Measurements from ENCODE around the gene NEBL.

NEBL gene

DNA sequence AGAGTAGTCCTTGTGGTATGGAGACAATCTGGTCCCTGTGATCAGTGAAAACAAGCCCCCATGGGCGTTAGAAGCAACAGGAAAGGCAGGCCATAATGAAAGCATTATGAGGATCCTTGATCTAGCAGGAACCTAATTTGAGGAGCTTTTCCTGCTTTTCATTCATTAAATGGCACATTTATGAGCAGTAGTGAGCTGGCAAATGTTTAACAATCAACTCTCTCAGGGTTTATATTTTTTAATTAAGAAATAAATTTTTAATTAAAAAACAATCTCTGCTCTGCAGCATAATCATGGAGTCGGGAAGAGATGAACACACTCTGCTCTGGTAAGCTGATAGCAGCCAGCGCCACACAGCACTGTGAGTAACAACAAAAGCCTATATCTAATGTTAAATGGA lies 11.3 kb upstream of the NEBL start:
- no peak for TF ChIP-seq ZNF394 (tag by site-specific recombination; IDR thresholded peaks at IDR 0.05; ENCODE audit: borderline replicate concordance)
- TF ChIP-seq ZFP69B (tag by site-specific recombination; IDR thresholded peaks at IDR 0.05), result no peak
- no peak for TF ChIP-seq RBAK (tag by site-specific recombination; IDR thresholded peaks at IDR 0.05)
- no peak for TF ChIP-seq OVOL3 (tag by site-specific recombination; IDR thresholded peaks at IDR 0.05)
- no peak for TF ChIP-seq ZNF335 (tag by site-specific recombination; conservative IDR thresholded peaks at IDR 0.05)
- no peak for TF ChIP-seq ZNF777 (tag by site-specific recombination; IDR thresholded peaks at IDR 0.05; ENCODE audit: borderline replicate concordance)
- TF ChIP-seq ZNF10 (tag by site-specific recombination; IDR thresholded peaks at IDR 0.05), result no peak
- TF ChIP-seq, protein P1, sequence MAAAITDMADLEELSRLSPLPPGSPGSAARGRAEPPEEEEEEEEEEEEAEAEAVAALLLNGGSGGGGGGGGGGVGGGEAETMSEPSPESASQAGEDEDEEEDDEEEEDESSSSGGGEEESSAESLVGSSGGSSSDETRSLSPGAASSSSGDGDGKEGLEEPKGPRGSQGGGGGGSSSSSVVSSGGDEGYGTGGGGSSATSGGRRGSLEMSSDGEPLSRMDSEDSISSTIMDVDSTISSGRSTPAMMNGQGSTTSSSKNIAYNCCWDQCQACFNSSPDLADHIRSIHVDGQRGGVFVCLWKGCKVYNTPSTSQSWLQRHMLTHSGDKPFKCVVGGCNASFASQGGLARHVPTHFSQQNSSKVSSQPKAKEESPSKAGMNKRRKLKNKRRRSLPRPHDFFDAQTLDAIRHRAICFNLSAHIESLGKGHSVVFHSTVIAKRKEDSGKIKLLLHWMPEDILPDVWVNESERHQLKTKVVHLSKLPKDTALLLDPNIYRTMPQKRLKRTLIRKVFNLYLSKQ (tag by site-specific recombination; IDR thresholded peaks at IDR 0.05; ENCODE audit: borderline replicate concordance), result no peak
- TF ChIP-seq GFI1B (tag by site-specific recombination; IDR thresholded peaks at IDR 0.05), result no peak
- TF ChIP-seq ZSCAN18 (tag by site-specific recombination; IDR thresholded peaks at IDR 0.05), result no peak
- TF ChIP-seq PRDM6 (tag by site-specific recombination; IDR thresholded peaks at IDR 0.05), result no peak
- no peak for TF ChIP-seq ZNF548 (tag by site-specific recombination; IDR thresholded peaks at IDR 0.05)
- no peak for TF ChIP-seq PATZ1 (tag by site-specific recombination; IDR thresholded peaks at IDR 0.05)
- TF ChIP-seq YY1 (tag by site-specific recombination; IDR thresholded peaks at IDR 0.05), result no peak
- Histone ChIP-seq H3K27ac (ENCODE audit: extremely low read depth, low read depth, low read length) (no peak overlapping the region), H3K4me1 (ENCODE audit: control insufficient read depth, insufficient read depth, low read length) (no peaks in the 10 kb centered on the region), H3K36me3 (ENCODE audit: control insufficient read depth in 2 of 2, insufficient read depth in 1 of 2, low read length in 2 of 2) (no peaks in the 10 kb centered on the region), H3K4me3 (ENCODE audit: low read depth, low read length) (no peak overlapping the region), H3K9me3 (ENCODE audit: control insufficient read depth, insufficient read depth, low read depth, low read length) (no peaks in the 10 kb centered on the region)
- ChIA-PET POLR2A (no interaction called here), CTCF (no interaction called here)

DNA sequence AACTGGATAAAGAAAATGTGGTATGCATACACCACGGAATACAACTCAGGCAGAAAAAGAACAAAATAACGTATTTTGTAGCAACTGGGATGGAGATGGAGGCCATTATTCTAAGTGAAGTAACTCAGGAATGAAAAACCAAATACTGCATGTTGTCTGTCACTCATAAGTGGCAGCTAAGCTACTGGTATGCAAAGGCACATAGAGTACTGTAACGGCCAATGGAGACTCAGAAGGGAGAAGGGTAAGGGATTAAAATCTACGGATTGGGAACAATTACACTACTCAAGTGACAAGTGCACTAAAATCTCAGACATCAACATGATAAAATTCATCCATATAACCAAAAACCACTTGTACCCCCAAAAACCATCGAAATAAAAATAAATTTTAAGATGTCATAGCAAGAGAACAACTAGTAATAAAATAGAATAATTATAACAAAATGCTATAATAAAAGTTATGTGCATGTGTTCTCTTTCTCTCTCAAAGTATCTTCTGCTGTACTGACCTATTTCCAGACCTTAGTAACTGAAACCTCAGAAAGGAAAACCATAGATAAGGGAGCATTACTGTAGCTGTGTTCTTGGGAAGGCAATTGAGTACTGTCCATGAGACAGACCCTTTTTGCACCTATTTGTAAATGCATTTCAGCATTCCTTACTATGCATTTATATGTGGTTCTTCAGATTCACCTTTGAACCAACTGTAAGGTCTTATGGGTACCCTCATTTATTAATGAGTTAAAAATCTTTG lies 6.7 kb upstream of the NEBL start:
- ChIA-PET POLR2A (no interaction called here), CTCF (no interaction called here)
- Histone ChIP-seq H3K9me3 (ENCODE audit: control insufficient read depth, insufficient read depth, low read depth, low read length) (no peaks in the 10 kb centered on the region), H3K4me1 (ENCODE audit: control insufficient read depth, insufficient read depth, low read length) (no peaks in the 10 kb centered on the region), H3K4me3 (ENCODE audit: low read depth, low read length) (no peak overlapping the region), H3K27ac (ENCODE audit: extremely low read depth, low read depth, low read length) (no peak overlapping the region), H3K36me3 (ENCODE audit: control insufficient read depth in 2 of 2, insufficient read depth in 1 of 2, low read length in 2 of 2) (no peaks in the 10 kb centered on the region)
- TF ChIP-seq ZNF302 (tag by site-specific recombination; IDR thresholded peaks at IDR 0.05; ENCODE audit: low read depth) (no peak), ZNF560 (tag by site-specific recombination; IDR thresholded peaks at IDR 0.05; ENCODE audit: borderline replicate concordance) (no peak), ZNF610 (tag by site-specific recombination; IDR thresholded peaks at IDR 0.05; ENCODE audit: borderline replicate concordance) (no peak), ZNF621 (tag by site-specific recombination; IDR thresholded peaks at IDR 0.05) (no peak), SCRT2 (tag by site-specific recombination; IDR thresholded peaks at IDR 0.05) (no peak), ZNF37A (tag by site-specific recombination; IDR thresholded peaks at IDR 0.05) (no peak), ELK4 (IDR thresholded peaks at IDR 0.05; ENCODE audit: borderline replicate concordance, low read depth, low read length) (no peak), ZNF555 (tag by site-specific recombination; conservative IDR thresholded peaks at IDR 0.05) (no peak), ZNF830 (tag by site-specific recombination; IDR thresholded peaks at IDR 0.05; ENCODE audit: low read depth) (no peak), GLIS1 (tag by site-specific recombination; IDR thresholded peaks at IDR 0.05) (no peak), ZNF23 (tag by site-specific recombination; IDR thresholded peaks at IDR 0.05; ENCODE audit: borderline replicate concordance) (no peak), ZNF768 (tag by site-specific recombination; IDR thresholded peaks at IDR 0.05) (no peak), ZNF707 (tag by site-specific recombination; IDR thresholded peaks at IDR 0.05) (no peak), ZEB2 (tag by site-specific recombination; IDR thresholded peaks at IDR 0.05) (no peak), SCRT1 (tag by site-specific recombination; IDR thresholded peaks at IDR 0.05; ENCODE audit: borderline replicate concordance) (no peak)

All from HEK293 (cell line).